ENCODE measurements around the gene CCL18.

DNA sequence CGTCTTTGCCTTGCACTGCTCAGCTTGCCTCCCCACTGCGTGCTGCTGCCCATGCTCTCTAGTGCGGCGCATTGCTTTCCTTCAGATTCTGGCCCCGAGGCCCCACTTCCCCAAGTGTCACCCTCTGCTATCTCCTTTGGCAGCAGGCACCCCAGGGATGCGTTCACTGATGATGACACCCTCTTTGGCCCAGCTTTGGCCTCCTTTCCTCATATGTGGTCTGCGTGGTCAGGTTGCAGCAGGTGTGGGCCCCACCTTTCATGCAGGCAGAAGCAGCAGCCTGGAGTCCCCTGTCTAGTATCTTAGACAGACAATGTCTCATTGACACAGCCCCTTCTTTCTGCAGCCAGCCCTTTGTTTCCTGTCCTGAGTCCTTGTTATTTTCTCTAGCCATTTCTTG is 30.7 kb downstream of the CCL18 start:
- TF ChIP-seq, protein P1, sequence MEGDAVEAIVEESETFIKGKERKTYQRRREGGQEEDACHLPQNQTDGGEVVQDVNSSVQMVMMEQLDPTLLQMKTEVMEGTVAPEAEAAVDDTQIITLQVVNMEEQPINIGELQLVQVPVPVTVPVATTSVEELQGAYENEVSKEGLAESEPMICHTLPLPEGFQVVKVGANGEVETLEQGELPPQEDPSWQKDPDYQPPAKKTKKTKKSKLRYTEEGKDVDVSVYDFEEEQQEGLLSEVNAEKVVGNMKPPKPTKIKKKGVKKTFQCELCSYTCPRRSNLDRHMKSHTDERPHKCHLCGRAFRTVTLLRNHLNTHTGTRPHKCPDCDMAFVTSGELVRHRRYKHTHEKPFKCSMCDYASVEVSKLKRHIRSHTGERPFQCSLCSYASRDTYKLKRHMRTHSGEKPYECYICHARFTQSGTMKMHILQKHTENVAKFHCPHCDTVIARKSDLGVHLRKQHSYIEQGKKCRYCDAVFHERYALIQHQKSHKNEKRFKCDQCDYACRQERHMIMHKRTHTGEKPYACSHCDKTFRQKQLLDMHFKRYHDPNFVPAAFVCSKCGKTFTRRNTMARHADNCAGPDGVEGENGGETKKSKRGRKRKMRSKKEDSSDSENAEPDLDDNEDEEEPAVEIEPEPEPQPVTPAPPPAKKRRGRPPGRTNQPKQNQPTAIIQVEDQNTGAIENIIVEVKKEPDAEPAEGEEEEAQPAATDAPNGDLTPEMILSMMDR (conservative IDR thresholded peaks at IDR 0.05; ENCODE audit: low read depth, low read length): no peak
- TF ChIP-seq SMC3 (IDR thresholded peaks at IDR 0.05; ENCODE audit: low read depth, low read length) (no peak), POLR2A (IDR thresholded peaks at IDR 0.05; ENCODE audit: low read depth, low read length) (no peak), MXI1 (IDR thresholded peaks at IDR 0.05; ENCODE audit: borderline replicate concordance, low read depth, low read length) (no peak), FOS (IDR thresholded peaks at IDR 0.05; ENCODE audit: low read depth, low read length) (no peak), RFX5 (IDR thresholded peaks at IDR 0.05; ENCODE audit: low read depth, low read length) (no peak)
